ENCODE results near the gene UTS2R.
"Not testable (repeated sequence)": the region's sequence is repeated elsewhere in the genome, so short reads cannot be mapped to it uniquely, and the experiment has no call there.

Gene UTS2R

GRCh38 chr17:82370471-82371332 lies 863 bp upstream of the UTS2R start:
- Histone ChIP-seq H3K4me3 (ENCODE audit: low read length in 2 of 2) (peak overlapping the region; percentile 49 to 65), H3K9ac (ENCODE audit: low read length in 2 of 2) (no peak overlapping the region), H3K4me1 (ENCODE audit: control insufficient read depth, insufficient read depth, low read length) (peaks cover 18% of the 10 kb centered on the region), H3K36me3 (ENCODE audit: control insufficient read depth in 2 of 2, insufficient read depth in 2 of 2, low read length in 2 of 2) (no peaks in the 10 kb centered on the region), H3K9me3 (ENCODE audit: control insufficient read depth in 2 of 2, low read length in 2 of 2) (no peaks in the 10 kb centered on the region), H3K27me3 (ENCODE audit: control insufficient read depth in 1 of 2, insufficient read depth in 2 of 2, low read length in 2 of 2) (peaks cover 29 to 43% of the 10 kb centered on the region in 2 donors), H3K27ac (ENCODE audit: low read length) (no peak overlapping the region)

GRCh38 chr17:82372249-82373071 lies 895 bp downstream of the UTS2R start:
- no peaks in the 10 kb centered on the region for H3K36me3 ChIP-seq (ENCODE audit: control insufficient read depth in 2 of 2, insufficient read depth in 2 of 2, low read length in 2 of 2)
- H3K27ac ChIP-seq (ENCODE audit: low read length): no peak overlapping the region
- H3K27me3 ChIP-seq (ENCODE audit: control insufficient read depth in 1 of 2, insufficient read depth in 2 of 2, low read length in 2 of 2): peaks cover 36 to 51% of the 10 kb centered on the region in 2 donors
- no peak overlapping the region for H3K4me3 ChIP-seq (ENCODE audit: low read length in 2 of 2)
- H3K9ac ChIP-seq (ENCODE audit: low read length in 2 of 2): no peak overlapping the region
- peaks cover 18% of the 10 kb centered on the region for H3K4me1 ChIP-seq (ENCODE audit: control insufficient read depth, insufficient read depth, low read length)
- H3K9me3 ChIP-seq (ENCODE audit: control insufficient read depth in 2 of 2, low read length in 2 of 2): no peaks in the 10 kb centered on the region

DNA sequence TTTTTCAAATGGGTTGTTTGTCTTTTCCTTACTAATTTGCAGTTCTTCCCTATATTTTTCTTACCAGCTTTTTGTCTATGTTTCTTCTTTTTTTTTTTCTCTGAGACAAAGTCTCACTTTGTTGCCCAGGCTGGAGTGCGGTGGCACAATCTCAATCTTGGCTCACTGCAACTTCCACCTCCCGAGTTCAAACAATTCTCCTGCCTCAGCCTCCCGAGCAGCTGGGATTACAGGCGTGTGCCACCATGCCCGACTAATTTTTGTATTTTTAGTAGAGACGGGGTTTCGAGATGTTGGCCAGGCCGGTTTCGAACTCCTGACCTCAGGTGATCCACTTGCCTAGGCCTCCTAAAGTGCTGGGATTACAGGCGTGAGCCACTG lies 1.5 kb downstream of the UTS2R start:
- H3K4me3 ChIP-seq (ENCODE audit: low read length in 2 of 2); H3K27ac ChIP-seq (ENCODE audit: low read length); H3K9me3 ChIP-seq (ENCODE audit: control insufficient read depth in 2 of 2, low read length in 2 of 2); H3K36me3 ChIP-seq (ENCODE audit: control insufficient read depth in 2 of 2, insufficient read depth in 2 of 2, low read length in 2 of 2); H3K9ac ChIP-seq (ENCODE audit: low read length in 2 of 2): not testable (repeated sequence)
- peaks cover 18% of the 10 kb centered on the region for H3K4me1 ChIP-seq (ENCODE audit: control insufficient read depth, insufficient read depth, low read length)
- peaks cover 36 to 51% of the 10 kb centered on the region in 2 donors for H3K27me3 ChIP-seq (ENCODE audit: control insufficient read depth in 1 of 2, insufficient read depth in 2 of 2, low read length in 2 of 2)

DNA sequence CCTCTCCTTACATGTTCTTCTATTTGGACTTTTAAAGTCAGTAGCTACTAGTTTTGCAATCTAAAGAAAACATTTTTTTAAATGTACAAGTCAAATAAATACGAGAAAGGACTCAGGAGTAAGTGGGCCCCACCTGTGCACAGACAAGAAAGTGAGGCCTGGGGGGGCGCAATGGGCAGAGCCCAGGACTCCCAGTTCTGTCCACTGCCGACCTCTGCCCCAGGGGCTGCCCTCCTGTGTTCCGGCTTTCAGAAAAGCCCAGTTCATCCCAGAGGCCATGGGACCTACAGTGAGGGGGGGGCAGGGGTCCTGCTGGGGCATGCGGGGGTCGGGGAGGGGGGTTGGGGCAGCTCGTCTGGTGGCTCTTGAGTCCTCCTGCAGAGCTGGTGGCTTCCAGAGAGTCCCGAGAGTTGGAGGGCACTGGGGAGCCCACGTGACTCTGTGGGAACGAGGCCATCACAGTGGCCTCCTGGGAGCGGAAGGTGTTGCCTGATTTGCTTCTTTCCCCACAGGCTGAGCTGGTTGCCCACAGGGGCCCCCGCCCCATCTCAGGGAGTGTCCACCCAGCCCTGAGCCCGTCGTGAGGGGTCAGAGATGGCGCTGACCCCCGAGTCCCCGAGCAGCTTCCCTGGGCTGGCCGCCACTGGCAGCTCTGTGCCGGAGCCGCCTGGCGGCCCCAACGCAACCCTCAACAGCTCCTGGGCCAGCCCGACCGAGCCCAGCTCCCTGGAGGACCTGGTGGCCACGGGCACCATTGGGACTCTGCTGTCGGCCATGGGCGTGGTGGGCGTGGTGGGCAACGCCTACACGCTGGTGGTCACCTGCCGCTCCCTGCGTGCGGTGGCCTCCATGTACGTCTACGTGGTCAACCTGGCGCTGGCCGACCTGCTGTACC lies 2.4 kb downstream of the UTS2R start:
- Histone ChIP-seq H3K9me3 (ENCODE audit: control insufficient read depth in 2 of 2, low read length in 2 of 2) (no peaks in the 10 kb centered on the region), H3K27me3 (ENCODE audit: control insufficient read depth in 1 of 2, insufficient read depth in 2 of 2, low read length in 2 of 2) (peaks cover 42 to 58% of the 10 kb centered on the region in 2 donors), H3K4me1 (ENCODE audit: control insufficient read depth, insufficient read depth, low read length) (peaks cover 18% of the 10 kb centered on the region), H3K27ac (ENCODE audit: low read length) (no peak overlapping the region), H3K36me3 (ENCODE audit: control insufficient read depth in 2 of 2, insufficient read depth in 2 of 2, low read length in 2 of 2) (no peaks in the 10 kb centered on the region), H3K9ac (ENCODE audit: low read length in 2 of 2) (no peak overlapping the region), H3K4me3 (ENCODE audit: low read length in 2 of 2) (no peak overlapping the region)

DNA sequence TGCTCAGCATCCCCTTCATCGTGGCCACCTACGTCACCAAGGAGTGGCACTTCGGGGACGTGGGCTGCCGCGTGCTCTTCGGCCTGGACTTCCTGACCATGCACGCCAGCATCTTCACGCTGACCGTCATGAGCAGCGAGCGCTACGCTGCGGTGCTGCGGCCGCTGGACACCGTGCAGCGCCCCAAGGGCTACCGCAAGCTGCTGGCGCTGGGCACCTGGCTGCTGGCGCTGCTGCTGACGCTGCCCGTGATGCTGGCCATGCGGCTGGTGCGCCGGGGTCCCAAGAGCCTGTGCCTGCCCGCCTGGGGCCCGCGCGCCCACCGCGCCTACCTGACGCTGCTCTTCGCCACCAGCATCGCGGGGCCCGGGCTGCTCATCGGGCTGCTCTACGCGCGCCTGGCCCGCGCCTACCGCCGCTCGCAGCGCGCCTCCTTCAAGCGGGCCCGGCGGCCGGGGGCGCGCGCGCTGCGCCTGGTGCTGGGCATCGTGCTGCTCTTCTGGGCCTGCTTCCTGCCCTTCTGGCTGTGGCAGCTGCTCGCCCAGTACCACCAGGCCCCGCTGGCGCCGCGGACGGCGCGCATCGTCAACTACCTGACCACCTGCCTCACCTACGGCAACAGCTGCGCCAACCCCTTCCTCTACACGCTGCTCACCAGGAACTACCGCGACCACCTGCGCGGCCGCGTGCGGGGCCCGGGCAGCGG lies 3.2 kb downstream of the UTS2R start:
- Histone ChIP-seq H3K27me3 (ENCODE audit: control insufficient read depth in 1 of 2, insufficient read depth in 2 of 2, low read length in 2 of 2) (peaks cover 46 to 62% of the 10 kb centered on the region in 2 donors), H3K4me3 (ENCODE audit: low read length in 2 of 2) (no peak overlapping the region), H3K9ac (ENCODE audit: low read length in 2 of 2) (no peak overlapping the region), H3K4me1 (ENCODE audit: control insufficient read depth, insufficient read depth, low read length) (peaks cover 18% of the 10 kb centered on the region), H3K9me3 (ENCODE audit: control insufficient read depth in 2 of 2, low read length in 2 of 2) (no peaks in the 10 kb centered on the region), H3K36me3 (ENCODE audit: control insufficient read depth in 2 of 2, insufficient read depth in 2 of 2, low read length in 2 of 2) (no peaks in the 10 kb centered on the region), H3K27ac (ENCODE audit: low read length) (no peak overlapping the region)

- no peak overlapping the region for H3K9ac ChIP-seq (ENCODE audit: low read length in 2 of 2)
- H3K27me3 ChIP-seq (ENCODE audit: control insufficient read depth in 1 of 2, insufficient read depth in 2 of 2, low read length in 2 of 2): peaks cover 44 to 64% of the 10 kb centered on the region in 2 donors
- no peaks in the 10 kb centered on the region for H3K36me3 ChIP-seq (ENCODE audit: control insufficient read depth in 2 of 2, insufficient read depth in 2 of 2, low read length in 2 of 2)
- H3K9me3 ChIP-seq (ENCODE audit: control insufficient read depth in 2 of 2, low read length in 2 of 2): no peaks in the 10 kb centered on the region
- H3K4me3 ChIP-seq (ENCODE audit: low read length in 2 of 2): no peak overlapping the region
- peaks cover 15% of the 10 kb centered on the region for H3K4me1 ChIP-seq (ENCODE audit: control insufficient read depth, insufficient read depth, low read length)
- H3K27ac ChIP-seq (ENCODE audit: low read length): no peak overlapping the region
Measured at GRCh38 chr17:82375359-82376041, 3.9 kb downstream of the UTS2R start.

GRCh38 chr17:82376042-82376730 lies 4.6 kb downstream of the UTS2R start:
- no peaks in the 10 kb centered on the region for H3K36me3 ChIP-seq (ENCODE audit: control insufficient read depth in 2 of 2, insufficient read depth in 2 of 2, low read length in 2 of 2)
- H3K9me3 ChIP-seq (ENCODE audit: control insufficient read depth in 2 of 2, low read length in 2 of 2): no peaks in the 10 kb centered on the region
- no peak overlapping the region for H3K4me3 ChIP-seq (ENCODE audit: low read length in 2 of 2)
- H3K27me3 ChIP-seq (ENCODE audit: control insufficient read depth in 1 of 2, insufficient read depth in 2 of 2, low read length in 2 of 2): peaks cover 37 to 60% of the 10 kb centered on the region in 2 donors
- no peak overlapping the region for H3K27ac ChIP-seq (ENCODE audit: low read length)
- H3K4me1 ChIP-seq (ENCODE audit: control insufficient read depth, insufficient read depth, low read length): peaks cover 8% of the 10 kb centered on the region
- no peak overlapping the region for H3K9ac ChIP-seq (ENCODE audit: low read length in 2 of 2)

DNA sequence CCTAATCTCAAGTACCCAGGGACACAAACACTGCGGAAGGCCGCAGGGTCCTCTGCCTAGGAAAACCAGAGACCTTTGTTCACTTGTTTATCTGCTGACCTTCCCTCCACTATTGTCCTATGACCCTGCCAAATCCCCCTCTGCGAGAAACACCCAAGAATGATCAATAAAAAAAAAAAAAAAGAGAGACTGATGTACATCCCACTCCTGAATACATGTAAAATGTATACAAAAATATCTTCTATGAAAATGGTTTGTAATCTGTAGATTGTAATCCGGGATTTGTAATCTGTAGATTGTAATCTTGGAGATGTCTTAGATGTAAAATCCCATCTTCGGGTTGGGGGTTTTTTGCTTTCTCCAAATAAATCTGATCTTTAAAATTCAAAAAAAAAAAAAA lies 5.7 kb downstream of the UTS2R start:
- H3K27ac ChIP-seq (ENCODE audit: low read length); H3K36me3 ChIP-seq (ENCODE audit: control insufficient read depth in 2 of 2, insufficient read depth in 2 of 2, low read length in 2 of 2); H3K4me1 ChIP-seq (ENCODE audit: control insufficient read depth, insufficient read depth, low read length); H3K9me3 ChIP-seq (ENCODE audit: control insufficient read depth in 2 of 2, low read length in 2 of 2); H3K4me3 ChIP-seq (ENCODE audit: low read length in 2 of 2); H3K9ac ChIP-seq (ENCODE audit: low read length in 2 of 2): not testable (repeated sequence)
- H3K27me3 ChIP-seq (ENCODE audit: control insufficient read depth in 1 of 2, insufficient read depth in 2 of 2, low read length in 2 of 2): peaks cover 36 to 49% of the 10 kb centered on the region in 2 donors

DNA sequence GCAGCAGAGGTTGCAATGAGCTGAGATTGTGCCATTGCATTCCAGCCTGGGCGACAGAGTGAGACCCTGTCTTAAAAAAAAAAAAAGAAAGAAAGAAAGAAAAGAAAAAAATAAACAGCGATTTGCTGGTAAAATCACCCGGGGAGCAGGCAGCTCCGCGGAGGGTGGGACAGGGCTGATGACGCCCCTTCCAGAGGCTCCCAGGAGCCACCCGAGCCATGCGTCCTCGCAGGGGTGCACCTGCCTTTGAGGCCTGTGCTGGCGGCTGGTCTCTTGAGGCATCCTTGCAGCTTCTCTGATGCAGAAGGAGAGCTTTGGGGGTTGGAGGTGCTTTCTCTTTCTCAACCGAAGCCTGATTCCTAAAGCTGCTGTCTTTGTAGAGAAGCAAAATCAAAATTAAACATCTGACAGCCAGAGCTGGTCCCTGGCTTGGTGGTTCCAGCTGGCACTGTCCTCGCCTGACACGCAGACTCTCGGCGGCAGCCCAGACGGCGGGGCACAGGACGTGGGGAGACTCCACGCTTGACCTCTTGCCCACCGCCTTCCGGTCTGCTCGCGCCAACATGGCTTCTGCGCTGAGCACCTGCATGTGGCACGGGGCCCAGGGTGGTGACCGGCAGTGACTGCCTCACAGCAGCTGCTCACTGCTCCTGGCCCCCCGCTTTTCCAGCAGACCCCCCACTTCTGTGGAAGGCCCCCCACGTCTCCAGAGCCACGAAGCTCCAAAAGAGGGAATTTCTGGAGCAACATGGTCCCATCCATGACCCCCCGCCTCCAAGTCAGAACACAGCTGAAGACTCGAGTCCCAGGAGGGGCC lies 6.6 kb downstream of the UTS2R start:
- Histone ChIP-seq H3K27me3 (ENCODE audit: control insufficient read depth in 1 of 2, insufficient read depth in 2 of 2, low read length in 2 of 2) (peaks cover 30 to 43% of the 10 kb centered on the region in 2 donors), H3K27ac (ENCODE audit: low read length) (no peak overlapping the region), H3K9me3 (ENCODE audit: control insufficient read depth in 2 of 2, low read length in 2 of 2) (no peaks in the 10 kb centered on the region), H3K4me3 (ENCODE audit: low read length in 2 of 2) (no peak overlapping the region), H3K4me1 (ENCODE audit: control insufficient read depth, insufficient read depth, low read length) (peaks cover 3% of the 10 kb centered on the region), H3K36me3 (ENCODE audit: control insufficient read depth in 2 of 2, insufficient read depth in 2 of 2, low read length in 2 of 2) (no peaks in the 10 kb centered on the region), H3K9ac (ENCODE audit: low read length in 2 of 2) (no peak overlapping the region)
